Astrocyte (in vitro differentiated cells and primary cell): ENCODE results near the gene DCUN1D4. TPM values are rescaled to one million over a fixed set of nuclear protein-coding genes. Genes with fewer than 3 reads are reported as not detected.

Experiments
- DNase-seq: peaks from one replicate; pipeline ENCODE4 v3.0.0-alpha.2; 2010; ENCODE audit warnings: low read depth
- FAIRE-seq: peaks from 2 replicates; lab custom pipeline; 2011; peaks lifted over from hg19 to GRCh38; lab: Jason Lieb, UNC
- H2AFZ ChIP-seq: 2 replicates; pipeline ENCODE4 v1.6.0; 2012; ENCODE audit warnings: low read depth, low read length, inconsistent platforms
- H3K27ac ChIP-seq: 2 replicates; pipeline ENCODE4 v1.5.1; 2011; ENCODE audit warnings: low read depth, low read length, inconsistent platforms
- H3K27me3 ChIP-seq: 2 replicates; pipeline ENCODE4 v1.6.0; 2011; ENCODE audit warnings: low read length, inconsistent platforms; ENCODE audit not compliant: insufficient read depth
- H3K36me3 ChIP-seq: 2 replicates; pipeline ENCODE4 v1.5.1; 2011; ENCODE audit warnings: low read length, inconsistent platforms; ENCODE audit not compliant: insufficient read depth
- H3K4me1 ChIP-seq: 2 replicates; pipeline ENCODE4 v1.5.1; 2011; ENCODE audit warnings: low read length, inconsistent platforms; ENCODE audit not compliant: insufficient read depth
- H3K4me2 ChIP-seq: 2 replicates; pipeline ENCODE4 v1.6.0; 2012; ENCODE audit warnings: low read length, inconsistent platforms
- H3K4me3 ChIP-seq: 2 replicates; pipeline ENCODE4 v1.5.1; 2011; ENCODE audit warnings: low read depth, mild to moderate bottlenecking, low read length, inconsistent platforms; ENCODE audit not compliant: insufficient read depth
- H3K79me2 ChIP-seq: 2 replicates; pipeline ENCODE4 v1.6.0; 2012; ENCODE audit warnings: mild to moderate bottlenecking, low read length, inconsistent platforms; ENCODE audit not compliant: insufficient read depth
- H3K9ac ChIP-seq: 2 replicates; pipeline ENCODE4 v1.6.0; 2012; ENCODE audit warnings: mild to moderate bottlenecking, low read length, inconsistent platforms
- H3K9me3 ChIP-seq: 2 replicates; pipeline ENCODE4 v1.5.1; 2012; ENCODE audit warnings: low read depth, mild to moderate bottlenecking, low read length, inconsistent platforms; ENCODE audit not compliant: insufficient read depth
- H4K20me1 ChIP-seq: 2 replicates; pipeline ENCODE4 v1.6.0; 2012; ENCODE audit warnings: low read length, inconsistent platforms; ENCODE audit not compliant: insufficient read depth
- H3K27ac Mint-ChIP-seq: one replicate; pipeline ENCODE4 v1.8.0; 2021; ENCODE audit warnings: mild to moderate bottlenecking, mixed read lengths; ENCODE audit not compliant: unreplicated experiment
- H3K27me3 Mint-ChIP-seq: one replicate; pipeline ENCODE4 v1.8.0; 2021; ENCODE audit warnings: low read depth, mixed read lengths; ENCODE audit not compliant: unreplicated experiment
- H3K36me3 Mint-ChIP-seq: one replicate; pipeline ENCODE4 v1.8.0; 2021; ENCODE audit warnings: low read depth, mixed read lengths; ENCODE audit not compliant: unreplicated experiment
- H3K4me1 Mint-ChIP-seq: one replicate; pipeline ENCODE4 v1.8.0; 2021; ENCODE audit warnings: low read depth, mixed read lengths; ENCODE audit not compliant: unreplicated experiment
- H3K4me3 Mint-ChIP-seq: one replicate; pipeline ENCODE4 v1.8.0; 2021; ENCODE audit warnings: mild to moderate bottlenecking, moderate library complexity, mixed read lengths; ENCODE audit not compliant: unreplicated experiment
- H3K9me3 Mint-ChIP-seq: one replicate; pipeline ENCODE4 v1.8.0; 2021; ENCODE audit warnings: mild to moderate bottlenecking, mixed read lengths; ENCODE audit not compliant: unreplicated experiment
- CTCF ChIP-seq: IDR thresholded peaks from 2 replicates; pipeline ENCODE4 v1.5.1; 2011; ENCODE audit warnings: low read depth, mild to moderate bottlenecking, inconsistent platforms, low read length, moderate library complexity; ENCODE audit not compliant: insufficient read depth
- EZH2 ChIP-seq: IDR thresholded peaks from 2 replicates; pipeline ENCODE4 v1.6.1; 2012; ENCODE audit warnings: mild to moderate bottlenecking, low read length, inconsistent platforms; ENCODE audit not compliant: insufficient read depth
- total RNA-seq: library from RNA; stranded (reverse); gene quantifications from 2 replicates; pipeline ENCODE4 v1.2.1, GENCODE V29; 2021

DCUN1D4 gene
- total RNA-seq, 1 donor from 2014 or later = 59.0 TPM

DNA sequence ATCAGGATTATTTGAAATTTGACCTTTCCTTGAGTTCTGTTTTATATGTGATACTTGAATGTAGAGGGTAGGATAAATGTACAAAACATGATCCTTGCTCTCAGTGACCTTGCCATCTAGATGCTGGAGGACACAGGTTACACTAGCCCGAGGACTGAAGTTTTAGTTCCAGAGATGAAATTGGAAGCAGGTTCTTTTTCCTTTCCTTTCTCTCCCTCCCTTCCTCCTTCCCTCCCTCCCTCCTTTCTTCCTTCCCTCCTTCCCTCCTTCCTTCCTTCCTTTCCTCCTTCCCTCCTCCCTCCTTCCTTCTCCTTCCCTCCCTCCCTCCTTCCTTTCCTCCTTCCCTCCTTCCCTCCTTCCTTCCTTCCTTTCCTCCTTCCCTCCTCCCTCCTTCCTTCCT lies 122.9 kb downstream of the DCUN1D4 start:
- no peaks in the 10 kb centered on the region for H4K20me1 ChIP-seq
- Mint-ChIP-seq H3K4me3 (no peak overlapping the region), H3K9me3 (peaks cover 6% of the 10 kb centered on the region), H3K27me3 (peaks cover 5% of the 10 kb centered on the region), H3K4me1 (no peaks in the 10 kb centered on the region), H3K36me3 (no peaks in the 10 kb centered on the region), H3K27ac (no peak overlapping the region)
- no peaks in the 10 kb centered on the region for H3K27me3 ChIP-seq
- no peak overlapping the region for H3K27ac ChIP-seq
- H2AFZ ChIP-seq = no peak overlapping the region
- H3K9ac ChIP-seq = no peak overlapping the region
- H3K4me2 ChIP-seq = no peak overlapping the region
- H3K4me1 ChIP-seq = no peaks in the 10 kb centered on the region
- H3K9me3 ChIP-seq = no peaks in the 10 kb centered on the region
- FAIRE-seq (no peak), DNase-seq (no peak)
- H3K36me3 ChIP-seq = no peaks in the 10 kb centered on the region
- TF ChIP-seq CTCF (no peak), EZH2 (no peak)
- no peak overlapping the region for H3K4me3 ChIP-seq
- no peaks in the 10 kb centered on the region for H3K79me2 ChIP-seq

Other genes with a start within 250 kb of the DCUN1D4 start
- gene LRRC66, start 177.2 kb downstream of the DCUN1D4 start, total RNA-seq = 0.32 and 0.50 TPM in 2 replicates
- gene SGCB, start 195.1 kb downstream of the DCUN1D4 start, total RNA-seq = 75.6 and 81.1 TPM in 2 replicates
- gene SPATA18, start 208.2 kb downstream of the DCUN1D4 start, total RNA-seq = 19.0 and 20.7 TPM in 2 replicates